TTC549 (cell line): ENCODE measurements around the gene ENPP4.
"Not testable (repeated sequence)": the region's sequence is repeated elsewhere in the genome, so short reads cannot be mapped to it uniquely, and the experiment has no call there.

Source experiments
- FAIRE-seq: peaks from 2 replicates; lab custom pipeline; 2012; peaks lifted over from hg19 to GRCh38; lab: Jason Lieb, UNC

ENPP4 gene

GRCh38 chr6:46129629-46130511 is at the start of gene ENPP4:
ENPP4 (plus strand) TSS chr6:46129989; CDS start chr6:46139584, 9,595 bp downstream.
- no peak for FAIRE-seq

- FAIRE-seq = no peak
Measured at GRCh38 chr6:46080111-46080510, 49.7 kb upstream of the ENPP4 start.

GRCh38 chr6:46085688-46086087 is 44.1 kb upstream of the ENPP4 start:
- not testable (repeated sequence) for FAIRE-seq

- FAIRE-seq = peak; percentile 66
Measured at GRCh38 chr6:46090115-46091079, 39.4 kb upstream of the ENPP4 start.

- FAIRE-seq = no peak
Measured at GRCh38 chr6:46091080-46091478, 38.7 kb upstream of the ENPP4 start.

- FAIRE-seq = no peak
Measured at GRCh38 chr6:46095251-46095650, 34.5 kb upstream of the ENPP4 start.

GRCh38 chr6:46097366-46097765 is 32.4 kb upstream of the ENPP4 start:
- no peak for FAIRE-seq

GRCh38 chr6:46098678-46099077 is 31.1 kb upstream of the ENPP4 start:
- no peak for FAIRE-seq

GRCh38 chr6:46099952-46100351 is 29.8 kb upstream of the ENPP4 start:
- FAIRE-seq = no peak

- no peak for FAIRE-seq
Measured at GRCh38 chr6:46102123-46102522, 27.7 kb upstream of the ENPP4 start.

- no peak for FAIRE-seq
Measured at GRCh38 chr6:46103441-46104115, 26.2 kb upstream of the ENPP4 start.

- FAIRE-seq = no peak
Measured at GRCh38 chr6:46104209-46104608, 25.6 kb upstream of the ENPP4 start.

GRCh38 chr6:46105568-46105967 is 24.2 kb upstream of the ENPP4 start:
- no peak for FAIRE-seq

- FAIRE-seq = no peak
Measured at GRCh38 chr6:46113370-46113769, 16.4 kb upstream of the ENPP4 start.

- FAIRE-seq = no peak
Measured at GRCh38 chr6:46115634-46116033, 14.2 kb upstream of the ENPP4 start.

GRCh38 chr6:46116289-46116688 is 13.5 kb upstream of the ENPP4 start:
- FAIRE-seq = no peak

- FAIRE-seq = no peak
Measured at GRCh38 chr6:46118157-46118556, 11.6 kb upstream of the ENPP4 start.

GRCh38 chr6:46118836-46119235 is 11.0 kb upstream of the ENPP4 start:
- FAIRE-seq = no peak

GRCh38 chr6:46119679-46120078 is 10.1 kb upstream of the ENPP4 start:
- FAIRE-seq = not testable (repeated sequence)

GRCh38 chr6:46128476-46128875 is 1.3 kb upstream of the ENPP4 start:
- FAIRE-seq = no peak

- FAIRE-seq = no peak
Measured at GRCh38 chr6:46129291-46129628, 529 bp upstream of the ENPP4 start.

GRCh38 chr6:46130666-46131065 is 877 bp downstream of the ENPP4 start:
- FAIRE-seq = no peak

- FAIRE-seq = not testable (repeated sequence)
Measured at GRCh38 chr6:46131291-46131690, 1.5 kb downstream of the ENPP4 start.
